Breast epithelium (tissue), 3 donors: Measurements from ENCODE around the gene SPECC1L.

ENCODE experiments used
- CTCF ChIP-seq, 3 donors: fragments of 450-650 bp; IDR thresholded peaks; one replicate each; pipeline ENCODE4 v1.5.1; 2016 to 2017; ENCODE audit warnings: antibody characterized with exemption in 3 of 3, mild to moderate bottlenecking in 3 of 3, moderate library complexity in 3 of 3
- POLR2A ChIP-seq: fragments of 450-650 bp; IDR thresholded peaks from one replicate; pipeline ENCODE4 v1.6.1; 2016; ENCODE audit warnings: antibody characterized with exemption, mild to moderate bottlenecking, moderate library complexity

- TF ChIP-seq POLR2A (no peak), CTCF (IDR thresholded peaks at IDR 0.05) (no peak)
Observed at GRCh38 chr22:24337894-24338645, 67.4 kb downstream of the SPECC1L start.
